BLaER1 treated with 17β-estradiol and CSF1 and Interleukin-3, amounts not matched to agents 10 nM and 100 nM (cell line): ENCODE data around the gene ADAMTS17.

Experiments
- H3K27ac ChIP-seq, 11 experiments: shearing (Covaris generic); formaldehyde crosslinking; 2 replicates each; pipeline ENCODE4 v1.8.1; 2022
- H3K27me3 ChIP-seq, 11 experiments: shearing (Covaris generic); formaldehyde crosslinking; 2 replicates each; pipeline ENCODE4 v1.8.1; 2022
- H3K36me3 ChIP-seq, 11 experiments: shearing (Covaris generic); formaldehyde crosslinking; 2 replicates each; pipeline ENCODE4 v1.8.1; 2022
- H3K4me1 ChIP-seq, 10 experiments: shearing (Covaris generic); formaldehyde crosslinking; 2 replicates each; pipeline ENCODE4 v1.8.1; 2022
- H3K4me2 ChIP-seq, 11 experiments: shearing (Covaris generic); formaldehyde crosslinking; 2 replicates each; pipeline ENCODE4 v1.8.1; 2022
- H3K4me3 ChIP-seq, 10 experiments: shearing (Covaris generic); formaldehyde crosslinking; 2 replicates each; pipeline ENCODE4 v1.8.1; 2022
- H3K9ac ChIP-seq, 11 experiments: shearing (Covaris generic); formaldehyde crosslinking; 2 replicates each; pipeline ENCODE4 v1.8.1; 2022
- H3K9me3 ChIP-seq, 11 experiments: shearing (Covaris generic); formaldehyde crosslinking; replicated peaks in 1 of 11; 2 replicates each; pipeline ENCODE4 v1.8.1; 2022
- H4K20me1 ChIP-seq, 11 experiments: shearing (Covaris generic); formaldehyde crosslinking; 2 replicates each; pipeline ENCODE4 v1.8.1; 2022
- Cebpa-rat ChIP-seq, 11 experiments: shearing (Covaris generic); IDR thresholded peaks; 2 replicates each; pipeline ENCODE4 v1.8.1; 2022

ADAMTS17 gene

GRCh38 chr15:99997112-99997651 lies 344.6 kb downstream of the ADAMTS17 start:
- no peak for TF ChIP-seq Cebpa-rat (IDR thresholded peaks at IDR 0.05)
- Histone ChIP-seq H3K9me3 (no peaks in the 10 kb centered on the region), H3K4me1 (peaks cover 0 to 15% (median 7%) of the 10 kb centered on the region in 10 experiments; a peak in 7 of 20 replicates), H3K27me3 (no peaks in the 10 kb centered on the region), H4K20me1 (peaks cover 0 to 3% (median 0%) of the 10 kb centered on the region in 11 experiments; a peak in 1 of 22 replicates), H3K4me2 (no peak overlapping the region), H3K36me3 (no peaks in the 10 kb centered on the region), H3K9ac (no peak overlapping the region), H3K4me3 (no peak overlapping the region), H3K27ac (no peak overlapping the region)

GRCh38 chr15:99996660-99997059 lies 345.1 kb downstream of the ADAMTS17 start:
- Histone ChIP-seq H4K20me1 (peaks cover 0 to 3% (median 0%) of the 10 kb centered on the region in 11 experiments; a peak in 1 of 22 replicates), H3K27me3 (no peaks in the 10 kb centered on the region), H3K4me3 (no peak overlapping the region), H3K9ac (no peak overlapping the region), H3K36me3 (no peaks in the 10 kb centered on the region), H3K9me3 (peaks cover 0 to 3% (median 0%) of the 10 kb centered on the region in 11 experiments; a peak in 2 of 22 replicates), H3K4me2 (no peak overlapping the region), H3K4me1 (peaks cover 0 to 15% (median 7%) of the 10 kb centered on the region in 10 experiments; a peak in 7 of 20 replicates), H3K27ac (no peak overlapping the region)
- no peak for TF ChIP-seq Cebpa-rat (IDR thresholded peaks at IDR 0.05)

GRCh38 chr15:99995543-99995942 lies 346.2 kb downstream of the ADAMTS17 start:
- Histone ChIP-seq H3K27ac (no peak overlapping the region), H3K9me3 (peaks cover 0 to 5% (median 0%) of the 10 kb centered on the region in 11 experiments; a peak in 2 of 22 replicates), H3K4me1 (peaks cover 0 to 15% (median 7%) of the 10 kb centered on the region in 10 experiments; a peak in 7 of 20 replicates), H3K36me3 (no peaks in the 10 kb centered on the region), H3K9ac (no peak overlapping the region), H3K4me2 (peak overlapping the region in 8 of 11 experiments; percentile 1 to 57 (median 14); a peak in 7 of 22 replicates), H4K20me1 (peaks cover 0 to 3% (median 0%) of the 10 kb centered on the region in 11 experiments; a peak in 1 of 22 replicates), H3K4me3 (no peak overlapping the region), H3K27me3 (no peaks in the 10 kb centered on the region)
- no peak for TF ChIP-seq Cebpa-rat (IDR thresholded peaks at IDR 0.05)

- TF ChIP-seq Cebpa-rat (IDR thresholded peaks at IDR 0.05), result no peak
- Histone ChIP-seq H3K9ac (no peak overlapping the region), H3K4me2 (peak overlapping the region in 7 of 11 experiments; percentile 2 to 57 (median 15); a peak in 8 of 22 replicates), H3K4me1 (peaks cover 0 to 15% (median 7%) of the 10 kb centered on the region in 10 experiments; a peak in 7 of 20 replicates), H3K27ac (no peak overlapping the region), H3K27me3 (no peaks in the 10 kb centered on the region), H3K9me3 (peaks cover 0 to 8% (median under 1%) of the 10 kb centered on the region in 11 experiments; a peak in 4 of 22 replicates), H3K4me3 (no peak overlapping the region), H3K36me3 (no peaks in the 10 kb centered on the region), H4K20me1 (peaks cover 0 to 3% (median 0%) of the 10 kb centered on the region in 11 experiments; a peak in 1 of 22 replicates)
These were observed 346.9 kb downstream of the ADAMTS17 start for GRCh38 chr15:99994849-99995248.

- no peaks in the 10 kb centered on the region for H3K27me3 ChIP-seq
- H3K36me3 ChIP-seq, result no peaks in the 10 kb centered on the region
- no peak overlapping the region for H3K9ac ChIP-seq
- no peak overlapping the region for H3K27ac ChIP-seq
- H3K4me3 ChIP-seq, result no peak overlapping the region
- peaks cover 0 to 3% (median 0%) of the 10 kb centered on the region in 11 experiments; a peak in 1 of 22 replicates for H4K20me1 ChIP-seq
- peaks cover 0 to 18% (median 9%) of the 10 kb centered on the region in 11 experiments; a peak in 13 of 22 replicates for H3K9me3 ChIP-seq
- H3K4me1 ChIP-seq, result peaks cover 0 to 15% (median 7%) of the 10 kb centered on the region in 10 experiments; a peak in 7 of 20 replicates
- no peak overlapping the region for H3K4me2 ChIP-seq
- no peak for TF ChIP-seq Cebpa-rat (IDR thresholded peaks at IDR 0.05)
These were observed 348.1 kb downstream of the ADAMTS17 start for GRCh38 chr15:99993681-99994131.

- no peak overlapping the region for H3K4me2 ChIP-seq
- H3K27me3 ChIP-seq, result no peaks in the 10 kb centered on the region
- TF ChIP-seq Cebpa-rat (IDR thresholded peaks at IDR 0.05), result no peak
- peaks cover 0 to 15% (median 7%) of the 10 kb centered on the region in 10 experiments; a peak in 7 of 20 replicates for H3K4me1 ChIP-seq
- H3K9me3 ChIP-seq, result peaks cover 1 to 23% (median 13%) of the 10 kb centered on the region in 11 experiments; a peak in 19 of 22 replicates
- no peak overlapping the region for H3K4me3 ChIP-seq
- H3K9ac ChIP-seq, result no peak overlapping the region
- peaks cover 0 to 3% (median 0%) of the 10 kb centered on the region in 11 experiments; a peak in 1 of 22 replicates for H4K20me1 ChIP-seq
- H3K27ac ChIP-seq, result no peak overlapping the region
- no peaks in the 10 kb centered on the region for H3K36me3 ChIP-seq
These were observed 348.5 kb downstream of the ADAMTS17 start for GRCh38 chr15:99993262-99993661.

- no peaks in the 10 kb centered on the region for H3K36me3 ChIP-seq
- no peak overlapping the region for H3K4me2 ChIP-seq
- no peak for TF ChIP-seq Cebpa-rat (IDR thresholded peaks at IDR 0.05)
- no peak overlapping the region for H3K9ac ChIP-seq
- H3K27ac ChIP-seq, result no peak overlapping the region
- peaks cover 0 to 3% (median 0%) of the 10 kb centered on the region in 11 experiments; a peak in 1 of 22 replicates for H4K20me1 ChIP-seq
- H3K4me1 ChIP-seq, result peaks cover 0 to 18% (median 8%) of the 10 kb centered on the region in 10 experiments; a peak in 10 of 20 replicates
- no peak overlapping the region for H3K4me3 ChIP-seq
- no peaks in the 10 kb centered on the region for H3K27me3 ChIP-seq
- H3K9me3 ChIP-seq, result peaks cover 6 to 28% (median 18%) of the 10 kb centered on the region in 11 experiments; a peak in 19 of 22 replicates
These were observed 349.1 kb downstream of the ADAMTS17 start for GRCh38 chr15:99992611-99993231.

GRCh38 chr15:99989095-99989494 lies 352.7 kb downstream of the ADAMTS17 start:
- Histone ChIP-seq H3K9ac (no peak overlapping the region), H3K9me3 (peaks cover 6 to 32% (median 19%) of the 10 kb centered on the region in 11 experiments; a peak in 19 of 22 replicates)

GRCh38 chr15:99987701-99988100 lies 354.1 kb downstream of the ADAMTS17 start:
- Histone ChIP-seq H3K4me3 (no peak overlapping the region), H3K9me3 (peaks cover 6 to 32% (median 19%) of the 10 kb centered on the region in 11 experiments; a peak in 19 of 22 replicates), H3K36me3 (no peaks in the 10 kb centered on the region), H3K27ac (no peak overlapping the region), H3K9ac (no peak overlapping the region), H3K27me3 (peaks cover 0 to 4% (median 0%) of the 10 kb centered on the region in 11 experiments; a peak in 2 of 22 replicates), H3K4me2 (peak overlapping the region in 8 of 11 experiments; percentile 41 to 82 (median 70); a peak in 15 of 22 replicates), H3K4me1 (peaks cover 9 to 33% (median 22%) of the 10 kb centered on the region in 10 experiments; a peak in 18 of 20 replicates), H4K20me1 (no peaks in the 10 kb centered on the region)
- TF ChIP-seq Cebpa-rat (IDR thresholded peaks at IDR 0.05), result no peak

More at GRCh38 chr15:99989095-99989494, 352.7 kb downstream of the ADAMTS17 start:
- no peak overlapping the region for H3K4me2 ChIP-seq
- peaks cover 9 to 29% (median 22%) of the 10 kb centered on the region in 10 experiments; a peak in 18 of 20 replicates for H3K4me1 ChIP-seq
- TF ChIP-seq Cebpa-rat (IDR thresholded peaks at IDR 0.05), result no peak
- no peaks in the 10 kb centered on the region for H3K36me3 ChIP-seq
- no peaks in the 10 kb centered on the region for H4K20me1 ChIP-seq
- no peak overlapping the region for H3K27ac ChIP-seq
- no peak overlapping the region for H3K4me3 ChIP-seq
- H3K27me3 ChIP-seq, result no peaks in the 10 kb centered on the region
